ENCODE results near the gene GTF3C2.

The GTF3C2 gene

DNA sequence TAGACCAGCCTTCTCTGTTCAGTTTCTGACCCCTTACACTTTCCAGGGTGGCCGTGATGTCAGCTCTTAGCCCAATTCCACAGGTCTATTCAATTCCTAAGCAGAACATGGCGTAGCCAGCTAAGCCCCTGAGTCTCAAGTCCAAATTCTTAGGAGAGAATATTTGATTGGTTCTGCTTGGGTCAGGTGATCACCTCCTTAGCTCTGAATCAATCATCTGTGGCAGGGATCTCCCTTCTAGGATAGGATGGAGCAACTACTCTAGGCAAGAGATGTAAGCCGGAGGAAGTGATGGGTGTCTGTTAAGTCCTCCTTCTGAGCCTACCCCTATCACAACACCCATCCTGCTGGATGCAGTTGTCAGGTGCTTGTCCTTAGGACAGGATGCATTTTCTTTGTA is 59.4 kb downstream of the GTF3C2 start:
- no peak for DNase-seq (ENCODE audit: low spot score)

GRCh38 chr2:27296481-27296880 is 60.1 kb downstream of the GTF3C2 start:
- no peak for DNase-seq (ENCODE audit: low spot score)

DNA sequence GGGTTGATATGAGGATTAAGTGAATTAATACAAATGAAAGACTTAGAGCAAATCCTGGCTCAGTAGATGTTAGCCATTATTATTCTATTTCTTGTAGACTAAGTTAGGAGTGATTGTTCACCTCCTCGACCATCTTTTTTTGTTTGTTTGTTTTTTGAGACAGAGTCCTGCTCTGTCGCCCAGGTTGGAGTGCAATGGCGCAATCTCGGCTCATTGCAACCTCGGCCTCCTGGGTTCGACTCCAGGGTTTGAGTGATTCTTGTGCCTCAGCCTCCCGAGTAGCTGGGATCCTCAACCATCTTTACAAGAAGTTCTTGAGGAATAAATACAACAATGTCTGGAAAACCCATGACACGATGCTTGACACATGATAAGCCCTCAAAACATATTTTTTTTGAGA is 61.6 kb downstream of the GTF3C2 start:
- no peak for DNase-seq (ENCODE audit: low spot score)

GRCh38 chr2:27291865-27292264 is 64.7 kb downstream of the GTF3C2 start:
- DNase-seq (ENCODE audit: low spot score) = no peak

DNA sequence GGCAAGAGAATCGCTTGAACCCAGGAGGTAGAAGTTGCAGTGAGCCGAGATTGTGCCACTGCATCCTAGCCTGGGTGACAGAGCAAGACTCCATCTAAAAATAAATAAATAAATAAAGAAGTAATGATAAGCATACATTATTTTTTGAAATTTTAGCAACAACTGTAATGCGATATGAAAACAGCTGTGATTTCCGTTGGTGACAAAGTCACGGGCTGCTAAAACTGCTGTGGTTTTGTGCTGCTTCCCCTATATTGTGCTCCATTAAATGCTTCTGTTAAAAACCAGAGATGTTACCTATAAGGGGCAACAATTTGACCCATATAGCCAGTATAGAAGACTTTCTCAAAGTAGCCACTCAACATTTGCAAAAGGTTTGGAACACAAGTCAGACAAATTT is 66.0 kb downstream of the GTF3C2 start:
- DNase-seq (ENCODE audit: low spot score) = no peak

DNA sequence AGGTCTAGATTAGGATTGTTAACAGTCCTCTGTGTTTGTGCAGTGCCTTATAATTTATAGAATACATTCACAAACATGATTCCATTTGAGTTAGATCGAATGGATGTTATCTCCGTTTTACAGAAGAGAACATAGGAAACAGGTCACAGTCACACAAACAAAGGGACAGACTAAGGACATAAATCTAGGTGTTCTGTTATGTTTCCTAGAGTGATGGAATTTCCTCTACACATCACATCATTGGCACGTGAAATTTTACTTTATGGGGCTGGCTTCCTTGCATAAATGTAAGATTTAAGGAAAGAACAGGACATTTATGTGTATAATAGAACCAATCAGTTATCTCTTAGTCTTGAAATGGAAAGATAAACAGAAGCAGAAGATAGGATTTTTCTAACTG is 68.0 kb downstream of the GTF3C2 start:
- DNase-seq (ENCODE audit: low spot score) = no peak

DNA sequence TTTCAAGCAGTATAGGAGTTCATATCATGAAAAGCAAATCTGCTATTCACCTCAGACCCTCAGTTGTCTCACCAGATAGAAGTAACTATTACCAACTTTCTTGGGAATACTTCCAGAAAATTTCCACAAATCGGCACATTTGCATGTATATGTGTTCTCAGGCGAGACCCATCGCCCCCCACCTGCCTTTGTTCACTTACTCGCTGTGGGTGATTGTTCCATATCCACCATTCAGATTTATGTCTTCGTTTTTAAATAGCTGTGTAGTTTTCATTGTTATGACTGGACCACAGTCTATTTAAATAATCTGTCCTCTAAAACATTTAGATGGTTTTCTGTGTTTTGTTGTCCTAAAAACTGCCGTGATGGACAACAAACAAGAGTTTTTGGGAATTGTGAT is 71.1 kb downstream of the GTF3C2 start:
- no peak for DNase-seq (ENCODE audit: low spot score)

DNA sequence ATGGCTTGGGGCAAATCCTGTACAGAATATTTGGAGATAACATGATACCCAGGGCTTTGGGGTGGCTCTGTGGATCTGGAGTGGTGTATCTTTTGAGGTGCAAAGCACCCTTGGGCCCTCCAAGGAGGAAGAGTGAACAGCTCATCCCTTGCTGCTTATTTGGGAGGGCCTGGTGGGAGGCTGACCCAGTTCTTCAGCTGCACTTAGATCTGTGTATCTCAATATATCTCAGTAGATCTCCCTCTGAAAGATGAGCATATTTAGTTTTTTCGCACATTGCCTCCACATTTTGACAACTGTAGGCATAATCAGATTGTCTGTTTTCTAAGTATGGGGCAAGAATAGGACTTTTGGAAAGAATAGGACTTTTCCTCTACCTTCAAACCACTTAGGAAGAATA is 71.6 kb downstream of the GTF3C2 start:
- no peak for DNase-seq (ENCODE audit: low spot score)

- DNase-seq (ENCODE audit: low spot score) = no peak
Measured at GRCh38 chr2:27282892-27283291, 73.7 kb downstream of the GTF3C2 start.

DNA sequence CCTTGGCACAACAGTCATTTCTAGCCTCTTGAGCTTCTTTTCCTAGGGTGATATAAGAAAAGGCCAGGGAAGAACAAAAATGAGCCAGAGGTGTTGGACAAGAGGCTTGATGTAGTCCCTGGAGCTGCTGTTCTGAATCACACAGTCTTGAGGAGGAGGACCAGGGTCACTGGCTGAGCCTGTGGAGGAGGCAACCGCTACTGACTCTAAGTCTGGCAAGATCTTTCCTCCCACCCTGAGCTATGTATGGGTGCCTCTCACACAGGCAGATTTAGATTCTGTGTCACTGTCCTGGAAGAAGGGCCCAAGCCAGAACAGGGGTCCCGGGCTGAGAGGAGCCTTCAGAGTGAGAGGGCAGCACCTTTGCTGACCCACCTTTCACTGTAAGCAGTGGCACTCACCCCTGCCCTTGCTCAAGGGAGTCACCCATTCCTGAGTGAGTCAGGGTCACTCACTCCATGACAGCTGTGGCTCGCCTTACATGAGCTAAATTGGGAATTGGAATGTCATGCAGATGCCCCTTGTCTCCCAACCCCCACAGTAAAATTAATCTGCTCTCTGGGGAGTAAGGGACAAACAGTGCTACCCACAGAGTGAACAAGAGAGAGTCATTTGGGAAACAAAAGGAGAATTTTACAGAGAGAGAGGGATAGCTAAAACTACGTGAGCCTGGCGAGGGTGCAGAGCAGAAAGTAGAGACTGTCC is 74.6 kb downstream of the GTF3C2 start, which contains the start of gene TRIM54:
Gene TRIM54 (plus strand): TSS at position 575 of the 705 bp plus-strand sequence. CDS start 303 bp downstream, outside the sequence.
- DNase-seq (ENCODE audit: low spot score) = no peak

DNA sequence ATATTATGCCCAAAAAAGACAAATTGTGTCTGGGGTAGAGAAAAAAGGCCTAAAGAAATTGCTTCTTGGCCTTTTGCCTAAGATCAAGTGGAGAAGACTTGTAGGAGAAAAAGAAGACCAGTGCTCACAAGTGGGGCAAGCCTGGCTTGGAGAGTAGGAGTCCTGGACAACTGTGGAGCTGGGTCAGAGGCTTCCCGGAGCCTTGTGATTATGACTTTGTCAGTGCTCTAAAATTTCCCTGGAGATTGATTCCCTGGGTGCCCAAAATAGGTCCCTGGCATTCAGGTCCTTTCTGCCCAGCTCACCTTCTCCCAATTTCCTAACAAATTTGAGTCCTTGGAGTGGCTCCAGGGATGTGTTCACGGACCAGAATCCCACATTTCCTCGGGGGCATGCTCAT is 75.1 kb downstream of the GTF3C2 start:
- DNase-seq (ENCODE audit: low spot score) = no peak

- DNase-seq (ENCODE audit: low spot score) = no peak
Measured at GRCh38 chr2:27280826-27281225, 75.7 kb downstream of the GTF3C2 start.

- no peak for DNase-seq (ENCODE audit: low spot score)
Measured at GRCh38 chr2:27278010-27278409, 78.6 kb downstream of the GTF3C2 start.

Data from D341Med (cell line).